Left kidney (tissue), 2 donors: ENCODE measurements around the gene OXGR1. TPM values are rescaled to one million over a fixed set of nuclear protein-coding genes. Genes with fewer than 3 reads are reported as not detected.
A peak's percentile ranks its signal among the peaks of the same experiment; 100 is the strongest.
"Not testable (repeated sequence)": the region's sequence is repeated elsewhere in the genome, so short reads cannot be mapped to it uniquely, and the experiment has no call there.

Experiments
- DNase-seq: peaks from one replicate; pipeline ENCODE4 v3.0.0-alpha.2; 2013
- polyA plus RNA-seq: library from polyadenylated mRNA; unstranded; fragments of 120-200 nt; gene quantifications from one replicate; pipeline ENCODE4 v1.2.1, GENCODE V29; 2013; ENCODE audit not compliant: insufficient read length

Gene OXGR1
- polyA plus RNA-seq, 1 donor = 5.8 TPM

DNA sequence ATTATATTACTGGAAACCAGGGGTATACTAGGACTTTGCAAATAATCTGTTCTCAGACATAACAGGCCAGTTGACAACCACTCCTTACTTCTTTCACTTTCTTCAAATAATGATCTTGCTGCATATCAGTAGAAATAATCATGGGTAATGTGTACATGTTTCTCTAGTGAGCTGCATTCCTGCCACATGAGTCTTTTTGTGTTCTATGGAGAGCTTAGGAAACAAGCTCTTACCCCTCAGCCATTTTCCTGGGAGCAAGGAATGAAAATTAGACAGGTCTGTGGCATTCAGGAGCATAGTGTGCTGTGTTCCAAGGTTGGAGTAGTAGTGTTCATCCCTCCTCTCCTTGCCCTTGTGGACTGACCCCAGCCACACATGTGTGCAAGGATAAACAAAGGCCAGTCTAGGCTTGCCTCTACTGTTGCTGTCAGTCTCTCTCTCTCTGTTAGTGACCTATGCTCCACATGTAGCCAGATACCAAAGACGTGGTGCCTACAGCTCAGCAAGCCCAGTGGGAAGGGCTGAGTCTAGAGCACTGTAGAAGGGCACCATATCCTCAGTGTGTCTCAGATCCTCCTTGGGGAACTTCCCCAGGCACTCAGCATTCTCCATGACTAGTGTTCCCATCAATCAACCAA lies 11.5 kb upstream of the OXGR1 start:
- no peak for DNase-seq

- no peak for DNase-seq
Measured at GRCh38 chr13:97004886-97005285, 10.6 kb upstream of the OXGR1 start.

- DNase-seq = no peak
Measured at GRCh38 chr13:97004096-97004876, 10.0 kb upstream of the OXGR1 start.

DNA sequence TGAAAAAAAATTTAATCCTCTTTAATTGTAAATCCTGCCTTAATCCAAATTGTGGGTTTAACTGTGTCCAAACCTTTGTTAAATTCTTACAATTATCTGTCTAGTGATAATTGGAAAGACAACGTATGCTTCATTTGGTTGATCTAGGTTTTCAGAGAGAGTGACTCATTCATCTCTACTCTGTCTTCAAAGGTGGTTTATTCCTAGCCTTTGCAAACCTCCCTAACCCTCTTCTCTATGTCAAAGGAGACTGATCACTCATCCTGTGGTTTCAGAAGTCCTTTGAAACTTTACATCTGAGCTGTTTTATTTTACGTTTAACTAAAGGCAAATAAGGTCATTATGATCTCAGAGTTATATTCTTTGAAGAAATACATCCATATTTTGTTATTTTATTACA lies 8.8 kb upstream of the OXGR1 start:
- DNase-seq = no peak

- DNase-seq = no peak
Measured at GRCh38 chr13:97002581-97002980, 8.3 kb upstream of the OXGR1 start.

GRCh38 chr13:97001636-97002035 lies 7.4 kb upstream of the OXGR1 start:
- DNase-seq = no peak

DNA sequence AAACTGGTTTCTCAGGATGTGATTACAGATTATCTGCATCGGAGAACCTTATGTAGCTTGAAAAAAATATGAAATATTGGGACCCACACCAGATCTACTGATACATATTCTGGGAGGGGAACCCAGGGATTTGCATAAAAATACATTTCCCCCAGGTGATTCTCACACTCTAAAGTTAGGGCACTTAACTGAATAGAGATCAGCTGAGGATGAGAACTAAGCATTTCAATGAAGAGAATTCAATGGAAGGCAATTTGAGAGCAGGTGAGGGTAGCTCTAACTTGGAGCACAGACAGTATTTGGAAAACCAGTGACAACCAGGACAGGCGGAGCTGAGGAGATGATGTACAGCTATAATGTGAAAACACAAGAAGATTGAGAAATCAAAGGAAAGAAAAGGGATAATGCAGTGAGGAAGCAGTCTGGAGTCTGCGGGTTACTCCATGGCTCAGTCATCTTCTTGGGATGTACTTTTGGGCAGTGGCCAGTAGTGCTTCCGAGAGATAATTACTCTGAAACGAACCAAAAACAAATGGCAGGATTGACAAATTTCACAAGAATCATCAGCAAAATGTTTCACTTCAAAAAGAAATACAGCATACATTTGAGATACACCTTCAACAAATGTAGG lies 6.1 kb upstream of the OXGR1 start:
- no peak for DNase-seq

GRCh38 chr13:96999091-96999490 lies 4.8 kb upstream of the OXGR1 start:
- no peak for DNase-seq

GRCh38 chr13:96998051-96998450 lies 3.8 kb upstream of the OXGR1 start:
- peak; percentile 54 for DNase-seq

DNA sequence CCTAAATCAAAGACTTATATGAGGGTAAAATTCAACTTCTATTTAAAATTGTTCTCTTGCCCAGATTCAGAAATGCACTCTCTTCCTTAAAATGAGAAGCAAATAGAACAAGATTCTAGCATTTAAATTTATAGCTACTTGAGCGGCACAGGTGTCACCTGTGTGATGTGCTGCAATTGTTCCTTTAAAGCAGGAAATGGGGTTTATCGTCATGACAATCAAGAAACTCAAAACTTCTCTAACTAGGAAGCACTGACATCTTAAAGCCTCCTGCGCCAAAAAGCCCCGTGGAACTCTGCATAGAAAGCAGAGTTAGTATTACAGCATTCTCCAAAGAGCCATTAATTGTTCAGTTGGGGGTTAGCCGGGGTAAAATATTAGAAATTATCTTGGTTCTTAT lies 2.6 kb upstream of the OXGR1 start:
- no peak for DNase-seq

DNA sequence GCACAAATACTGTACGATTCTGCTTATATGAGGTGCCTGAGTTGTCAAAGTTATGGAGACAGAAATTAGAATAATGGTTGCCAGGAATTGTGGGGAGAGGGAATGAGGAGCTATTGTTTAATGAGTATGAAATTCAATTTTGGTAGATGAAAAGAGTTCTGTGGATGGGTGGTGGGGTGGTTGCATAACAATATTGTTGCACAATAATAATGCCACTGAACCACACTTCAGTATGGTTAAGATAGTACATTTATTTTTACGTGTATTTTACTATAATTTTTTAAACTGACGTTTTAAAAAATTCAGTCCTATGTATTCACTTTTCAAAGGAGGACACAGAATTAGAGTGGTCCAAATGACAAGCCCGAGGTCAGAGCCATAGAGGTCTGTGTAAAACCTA lies 1.8 kb upstream of the OXGR1 start:
- DNase-seq = no peak

GRCh38 chr13:96994858-96995243 lies 575 bp upstream of the OXGR1 start:
- no peak for DNase-seq

GRCh38 chr13:96993634-96994016 lies 651 bp downstream of the OXGR1 start:
- peak; percentile 51 for DNase-seq

DNA sequence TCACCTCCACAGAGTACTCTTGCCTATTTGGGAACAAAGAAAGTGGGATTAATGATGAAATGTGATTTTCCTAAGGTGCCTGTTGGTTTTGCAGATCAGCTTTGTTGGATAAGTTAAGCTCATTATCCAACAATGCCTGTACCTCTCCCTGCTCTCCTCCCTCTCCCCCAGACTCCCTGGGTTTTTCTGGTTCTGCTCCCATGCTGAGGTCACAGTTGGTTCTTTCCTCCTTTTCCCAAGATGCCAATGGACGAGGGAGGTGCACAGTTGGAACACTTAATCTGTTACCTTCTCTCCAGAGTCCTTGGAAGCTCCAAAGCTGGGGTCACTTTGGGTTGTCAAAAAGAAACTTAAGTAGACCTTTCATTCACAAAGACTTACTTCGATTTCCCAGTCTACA lies 1.6 kb downstream of the OXGR1 start:
- no peak for DNase-seq

DNA sequence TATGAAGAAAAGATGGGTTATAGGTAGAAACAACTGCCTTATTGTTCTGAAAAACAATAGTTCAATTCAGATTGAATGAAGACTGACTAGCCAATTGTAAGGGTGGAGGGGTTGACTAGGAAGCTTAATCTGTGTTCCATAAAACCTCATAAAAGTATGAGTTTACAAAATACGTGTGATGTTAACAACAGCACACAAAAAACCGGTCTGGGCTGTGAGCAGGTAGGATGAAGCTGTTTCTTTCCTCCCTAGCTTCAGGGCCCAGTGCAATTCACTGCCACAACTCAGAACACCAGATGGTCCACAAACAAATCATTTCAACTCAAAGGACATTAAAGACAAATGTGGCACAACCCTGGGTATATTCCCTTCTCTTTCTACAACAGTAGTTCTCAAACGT lies 3.2 kb downstream of the OXGR1 start:
- DNase-seq = no peak

DNA sequence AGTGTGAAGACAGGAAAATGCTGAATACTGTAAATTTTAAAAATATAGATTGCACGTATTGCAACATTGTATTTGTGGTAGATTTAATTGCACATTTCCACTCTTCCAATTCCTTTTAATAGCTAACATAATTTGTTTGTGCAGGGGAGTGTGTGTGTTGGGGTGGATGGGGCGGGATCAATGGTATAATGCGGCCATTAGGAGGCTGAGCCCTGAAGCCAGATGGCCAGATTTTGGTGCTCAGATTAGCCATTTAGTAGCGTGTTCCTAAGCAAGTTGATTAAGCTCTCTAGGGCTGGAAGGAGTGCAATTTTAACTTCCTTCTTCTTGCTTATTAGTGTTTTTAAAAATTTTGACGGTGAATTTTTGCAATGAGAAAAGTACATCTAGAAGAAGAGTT lies 5.8 kb downstream of the OXGR1 start:
- DNase-seq = no peak

GRCh38 chr13:96984051-96984508 lies 10.2 kb downstream of the OXGR1 start:
- peak; percentile 46 for DNase-seq

DNA sequence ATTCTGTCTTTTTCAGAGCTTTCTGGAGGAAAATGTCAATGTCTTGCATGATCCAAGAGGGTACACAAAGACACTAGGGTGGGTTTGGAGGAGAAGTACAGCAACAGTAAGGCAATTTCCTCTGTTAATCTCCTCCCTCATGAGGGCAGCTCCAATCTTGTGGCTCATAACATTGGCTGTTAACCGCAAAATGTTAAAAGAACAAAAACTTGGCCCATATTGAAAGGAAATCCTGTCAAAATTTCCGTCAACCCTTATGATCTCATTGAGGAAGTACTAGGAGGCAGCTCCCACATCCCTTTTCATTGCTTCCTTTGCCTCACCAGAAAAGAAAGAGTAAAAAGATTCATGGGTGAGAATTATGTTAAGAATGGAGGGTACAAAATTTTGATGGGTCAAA lies 11.6 kb downstream of the OXGR1 start:
- no peak for DNase-seq

DNA sequence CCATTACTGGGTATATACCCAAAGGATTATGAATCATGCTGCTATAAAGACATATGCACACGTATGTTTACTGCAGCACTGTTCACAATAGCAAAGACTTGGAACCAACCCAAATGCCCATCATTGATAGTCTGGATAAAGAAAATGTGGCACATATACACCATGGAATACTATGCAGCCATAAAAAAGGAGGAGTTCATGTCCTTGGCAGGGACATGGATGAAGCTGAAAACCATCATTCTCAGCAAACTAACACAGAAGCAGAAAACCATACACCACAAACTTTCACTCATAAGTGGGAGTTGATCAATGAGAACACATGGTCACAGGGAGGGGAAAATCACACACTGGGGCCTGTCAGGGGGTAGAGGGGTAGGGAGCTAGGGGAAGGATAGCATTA lies 14.4 kb downstream of the OXGR1 start:
- DNase-seq = not testable (repeated sequence)

DNA sequence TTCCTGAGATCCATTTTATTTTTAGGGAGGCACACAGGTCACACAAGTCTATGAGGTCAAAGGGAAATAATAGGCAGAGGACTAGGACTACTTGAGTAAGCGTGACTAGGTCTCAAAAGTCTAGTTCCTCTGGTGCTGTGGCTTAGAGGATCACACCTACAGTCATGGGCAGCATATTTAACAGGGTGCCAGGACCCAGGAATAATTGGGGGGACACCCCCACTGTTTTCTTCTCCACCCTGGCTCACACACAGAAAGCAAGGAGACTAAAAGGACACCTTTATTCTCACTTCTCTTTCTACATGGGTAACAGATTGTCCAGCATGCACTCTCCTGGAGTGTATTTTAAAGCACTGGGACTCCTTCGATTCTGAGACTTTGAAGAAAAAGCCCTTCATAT lies 26.2 kb downstream of the OXGR1 start:
- no peak for DNase-seq

- DNase-seq = no peak
Measured at GRCh38 chr13:96967248-96967745, 27.0 kb downstream of the OXGR1 start.

GRCh38 chr13:96966415-96967102 lies 27.7 kb downstream of the OXGR1 start:
- DNase-seq = no peak
